Measurements from ENCODE around the gene MSMB.

MSMB gene

DNA sequence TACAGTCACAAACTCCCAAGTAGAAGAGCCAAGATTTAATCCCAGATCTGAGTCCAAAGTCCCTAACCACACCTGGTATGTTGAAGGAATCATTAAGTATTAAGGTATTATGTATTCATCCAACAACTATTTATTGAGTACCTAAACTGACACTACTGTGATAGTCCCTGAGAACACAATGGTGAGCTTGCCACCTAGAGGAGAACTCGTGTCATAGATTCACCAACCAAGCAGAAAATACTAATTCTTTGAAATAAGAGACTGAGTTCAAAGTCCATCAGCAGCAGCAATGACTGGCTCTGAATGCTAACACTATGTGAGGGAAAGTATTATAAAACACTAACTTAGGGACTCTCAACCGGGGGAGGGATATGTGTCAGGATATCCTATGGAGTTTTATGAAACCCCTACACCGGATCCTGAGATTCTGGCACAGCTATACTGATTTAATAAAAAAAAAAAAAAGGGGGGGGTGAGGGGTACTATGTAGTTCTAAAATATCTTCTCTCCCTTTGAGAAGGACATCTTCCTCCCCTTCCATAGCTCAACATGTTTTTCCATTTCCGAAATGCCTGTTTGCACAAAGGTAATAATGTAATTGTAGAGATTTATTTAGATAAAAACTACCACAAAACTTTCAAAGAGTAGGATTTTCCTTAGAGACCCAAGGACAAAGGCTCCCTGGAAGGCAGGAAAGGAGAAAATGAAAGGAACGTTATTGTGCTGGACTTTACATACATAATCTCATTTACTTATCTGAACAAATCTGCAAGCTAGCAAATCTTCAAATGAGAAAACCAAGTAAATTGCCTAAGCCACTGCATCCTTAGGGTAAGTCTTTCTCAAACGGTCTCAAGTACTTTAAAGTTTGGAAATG lies 17.2 kb downstream of the MSMB start:
- Histone ChIP-seq H3K27ac (ENCODE audit: low read length) (peak overlapping the region; percentile 93), H3K4me1 (ENCODE audit: control insufficient read depth in 1 of 2, insufficient read depth in 2 of 2, low read length in 2 of 2) (peaks cover 38 to 57% of the 10 kb centered on the region in 2 donors), H3K9me3 (ENCODE audit: control insufficient read depth in 1 of 2, low read length in 2 of 2) (no peaks in the 10 kb centered on the region), H3K27me3 (ENCODE audit: low read depth, low read length) (no peaks in the 10 kb centered on the region), H3K4me3 (ENCODE audit: low read depth in 1 of 2, low read length in 2 of 2) (peak overlapping the region; percentile 70 to 87), H3K36me3 (ENCODE audit: control insufficient read depth in 1 of 2, insufficient read depth in 2 of 2, low read length in 2 of 2) (no peaks in the 10 kb centered on the region)

- Histone ChIP-seq H3K36me3 (ENCODE audit: control insufficient read depth in 1 of 2, insufficient read depth in 2 of 2, low read length in 2 of 2) (no peaks in the 10 kb centered on the region), H3K9me3 (ENCODE audit: control insufficient read depth in 1 of 2, low read length in 2 of 2) (no peaks in the 10 kb centered on the region), H3K4me3 (ENCODE audit: low read depth in 1 of 2, low read length in 2 of 2) (peak overlapping the region in 1 of 2 donors; percentile 8), H3K4me1 (ENCODE audit: control insufficient read depth in 1 of 2, insufficient read depth in 2 of 2, low read length in 2 of 2) (peaks cover 45 to 74% of the 10 kb centered on the region in 2 donors), H3K27me3 (ENCODE audit: low read depth, low read length) (no peaks in the 10 kb centered on the region), H3K27ac (ENCODE audit: low read length) (peak overlapping the region; percentile 25)
Measured at GRCh38 chr10:46026106-46026505, 20.0 kb downstream of the MSMB start.

DNA sequence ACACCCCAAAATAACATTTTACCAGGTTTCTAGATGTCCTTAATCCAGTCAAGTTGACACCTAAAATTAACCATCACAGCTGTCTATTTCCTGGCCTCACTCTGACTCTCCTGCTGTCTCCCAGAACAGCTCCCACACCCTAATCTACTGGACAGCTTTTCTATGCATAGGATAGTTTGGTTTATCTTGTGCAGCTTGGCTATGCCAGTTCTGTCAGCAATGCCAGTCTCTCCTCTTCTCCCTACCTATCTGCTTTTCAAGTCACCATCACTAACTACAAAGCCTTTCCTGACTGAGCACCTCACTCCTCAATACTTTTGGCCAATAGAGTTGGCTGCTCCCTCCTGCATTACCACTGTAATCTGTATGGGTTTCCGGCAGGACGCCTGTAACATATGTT lies 20.7 kb downstream of the MSMB start:
- Histone ChIP-seq H3K4me1 (ENCODE audit: control insufficient read depth in 1 of 2, insufficient read depth in 2 of 2, low read length in 2 of 2) (peaks cover 50 to 81% of the 10 kb centered on the region in 2 donors), H3K4me3 (ENCODE audit: low read depth in 1 of 2, low read length in 2 of 2) (peak overlapping the region in 1 of 2 donors; percentile 8)

DNA sequence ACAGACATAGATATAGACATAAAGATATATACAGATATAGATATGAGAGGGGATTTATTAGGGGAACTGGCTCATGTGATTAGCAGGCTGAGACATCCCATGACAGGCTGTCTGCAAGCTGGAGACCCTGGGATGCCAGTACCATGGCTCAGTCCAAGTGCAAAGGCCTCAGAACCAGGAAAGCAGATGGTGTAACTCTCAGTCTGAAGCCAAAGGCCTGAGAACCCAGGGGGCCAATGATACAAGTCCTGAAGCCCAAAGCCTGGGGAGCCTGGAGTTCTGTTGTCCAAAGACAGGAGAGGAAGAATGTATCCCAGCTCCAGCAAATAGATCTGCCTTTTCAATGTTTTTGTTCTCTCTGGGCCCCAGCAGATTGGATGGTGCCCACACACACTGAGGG lies 21.1 kb downstream of the MSMB start:
- Histone ChIP-seq H3K4me1 (ENCODE audit: control insufficient read depth in 1 of 2, insufficient read depth in 2 of 2, low read length in 2 of 2) (peaks cover 55 to 85% of the 10 kb centered on the region in 2 donors), H3K27me3 (ENCODE audit: low read depth, low read length) (no peaks in the 10 kb centered on the region), H3K9me3 (ENCODE audit: control insufficient read depth in 1 of 2, low read length in 2 of 2) (no peaks in the 10 kb centered on the region), H3K4me3 (ENCODE audit: low read depth in 1 of 2, low read length in 2 of 2) (no peak overlapping the region), H3K36me3 (ENCODE audit: control insufficient read depth in 1 of 2, insufficient read depth in 2 of 2, low read length in 2 of 2) (no peaks in the 10 kb centered on the region), H3K27ac (ENCODE audit: low read length) (peak overlapping the region; percentile 25)

More for the DNA sequence above, 20.7 kb downstream of the MSMB start:
- Histone ChIP-seq H3K27me3 (ENCODE audit: low read depth, low read length) (no peaks in the 10 kb centered on the region), H3K36me3 (ENCODE audit: control insufficient read depth in 1 of 2, insufficient read depth in 2 of 2, low read length in 2 of 2) (no peaks in the 10 kb centered on the region), H3K27ac (ENCODE audit: low read length) (peak overlapping the region; percentile 25), H3K9me3 (ENCODE audit: control insufficient read depth in 1 of 2, low read length in 2 of 2) (no peaks in the 10 kb centered on the region)

GRCh38 chr10:46022978-46023702 lies 22.9 kb downstream of the MSMB start:
- H3K4me1 ChIP-seq (ENCODE audit: control insufficient read depth in 1 of 2, insufficient read depth in 2 of 2, low read length in 2 of 2) = peaks cover 56 to 86% of the 10 kb centered on the region in 2 donors
- H3K27me3 ChIP-seq (ENCODE audit: low read depth, low read length) = no peaks in the 10 kb centered on the region
- H3K9me3 ChIP-seq (ENCODE audit: control insufficient read depth in 1 of 2, low read length in 2 of 2) = no peaks in the 10 kb centered on the region
- peak overlapping the region; percentile 70 to 84 for H3K4me3 ChIP-seq (ENCODE audit: low read depth in 1 of 2, low read length in 2 of 2)
- H3K27ac ChIP-seq (ENCODE audit: low read length) = peak overlapping the region; percentile 76
- H3K36me3 ChIP-seq (ENCODE audit: control insufficient read depth in 1 of 2, insufficient read depth in 2 of 2, low read length in 2 of 2) = no peaks in the 10 kb centered on the region

- no peak overlapping the region for H3K4me3 ChIP-seq (ENCODE audit: low read depth in 1 of 2, low read length in 2 of 2)
- peaks cover 40 to 59% of the 10 kb centered on the region in 2 donors for H3K4me1 ChIP-seq (ENCODE audit: control insufficient read depth in 1 of 2, insufficient read depth in 2 of 2, low read length in 2 of 2)
- H3K9me3 ChIP-seq (ENCODE audit: control insufficient read depth in 1 of 2, low read length in 2 of 2) = no peaks in the 10 kb centered on the region
- no peaks in the 10 kb centered on the region for H3K27me3 ChIP-seq (ENCODE audit: low read depth, low read length)
- H3K36me3 ChIP-seq (ENCODE audit: control insufficient read depth in 1 of 2, insufficient read depth in 2 of 2, low read length in 2 of 2) = peaks cover 6 to 11% of the 10 kb centered on the region in 2 donors
- peak overlapping the region; percentile 34 for H3K27ac ChIP-seq (ENCODE audit: low read length)
Measured at GRCh38 chr10:46020344-46020657, 25.8 kb downstream of the MSMB start.

DNA sequence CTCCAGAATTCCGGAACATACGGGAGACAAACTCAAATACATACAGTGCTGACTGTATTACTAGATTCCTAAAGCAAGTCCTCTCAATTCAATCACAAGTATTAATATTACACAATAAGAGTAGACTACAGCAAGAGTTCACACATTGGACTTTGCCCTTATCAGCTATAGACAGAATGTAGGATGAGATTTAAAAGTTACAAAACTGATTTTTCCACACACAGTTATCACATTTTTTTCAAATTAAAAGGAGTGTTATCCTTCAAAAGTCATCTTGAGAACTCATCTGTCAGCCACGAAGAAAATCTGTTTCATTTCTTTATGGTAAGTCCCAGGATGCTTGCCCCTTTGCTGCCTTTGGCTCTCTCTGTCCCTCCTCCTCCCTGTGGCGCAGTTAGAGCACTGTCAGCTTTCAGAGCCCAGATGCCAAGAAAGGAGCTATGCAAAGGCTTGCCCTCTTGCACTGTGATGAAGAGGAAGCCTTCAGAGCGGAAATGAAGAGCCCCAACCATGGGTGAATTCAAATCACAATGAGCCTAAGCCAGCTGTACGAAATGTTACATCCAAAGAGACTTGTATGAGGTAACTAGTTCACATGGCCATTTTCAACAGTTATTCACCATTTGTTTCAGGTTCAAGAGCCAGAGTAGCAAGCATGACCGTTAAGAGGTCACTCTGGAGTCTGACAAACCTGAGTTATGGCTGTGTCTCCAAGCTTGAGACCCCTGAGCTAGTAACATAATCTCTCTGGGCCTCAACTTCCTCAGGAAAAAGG lies 26.3 kb downstream of the MSMB start:
- Histone ChIP-seq H3K27me3 (ENCODE audit: low read depth, low read length) (no peaks in the 10 kb centered on the region), H3K4me3 (ENCODE audit: low read depth in 1 of 2, low read length in 2 of 2) (no peak overlapping the region), H3K27ac (ENCODE audit: low read length) (peak overlapping the region; percentile 34), H3K4me1 (ENCODE audit: control insufficient read depth in 1 of 2, insufficient read depth in 2 of 2, low read length in 2 of 2) (peaks cover 38 to 54% of the 10 kb centered on the region in 2 donors), H3K36me3 (ENCODE audit: control insufficient read depth in 1 of 2, insufficient read depth in 2 of 2, low read length in 2 of 2) (peaks cover 6 to 16% of the 10 kb centered on the region in 2 donors), H3K9me3 (ENCODE audit: control insufficient read depth in 1 of 2, low read length in 2 of 2) (no peaks in the 10 kb centered on the region)

DNA sequence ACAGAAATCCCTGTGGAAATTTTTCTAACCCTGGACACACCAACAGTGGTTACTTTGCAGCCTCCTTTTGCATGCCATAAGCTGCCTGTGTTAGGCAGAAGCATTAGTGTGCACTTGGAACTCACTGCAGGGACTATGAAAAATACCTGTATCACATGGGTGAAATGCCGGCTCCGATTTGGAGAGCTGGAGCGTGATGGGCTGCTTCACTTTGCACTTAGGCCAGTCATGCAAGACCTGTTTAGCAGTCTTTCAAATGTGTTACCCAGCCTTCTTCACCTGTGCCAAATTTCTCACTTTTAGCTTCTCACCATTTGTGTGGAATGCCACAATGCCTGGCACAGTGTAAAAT lies 26.9 kb downstream of the MSMB start:
- Histone ChIP-seq H3K27ac (ENCODE audit: low read length) (no peak overlapping the region), H3K9me3 (ENCODE audit: control insufficient read depth in 1 of 2, low read length in 2 of 2) (no peaks in the 10 kb centered on the region), H3K36me3 (ENCODE audit: control insufficient read depth in 1 of 2, insufficient read depth in 2 of 2, low read length in 2 of 2) (peaks cover 8 to 22% of the 10 kb centered on the region in 2 donors), H3K4me3 (ENCODE audit: low read depth in 1 of 2, low read length in 2 of 2) (no peak overlapping the region), H3K27me3 (ENCODE audit: low read depth, low read length) (no peaks in the 10 kb centered on the region), H3K4me1 (ENCODE audit: control insufficient read depth in 1 of 2, insufficient read depth in 2 of 2, low read length in 2 of 2) (peaks cover 38 to 48% of the 10 kb centered on the region in 2 donors)

DNA sequence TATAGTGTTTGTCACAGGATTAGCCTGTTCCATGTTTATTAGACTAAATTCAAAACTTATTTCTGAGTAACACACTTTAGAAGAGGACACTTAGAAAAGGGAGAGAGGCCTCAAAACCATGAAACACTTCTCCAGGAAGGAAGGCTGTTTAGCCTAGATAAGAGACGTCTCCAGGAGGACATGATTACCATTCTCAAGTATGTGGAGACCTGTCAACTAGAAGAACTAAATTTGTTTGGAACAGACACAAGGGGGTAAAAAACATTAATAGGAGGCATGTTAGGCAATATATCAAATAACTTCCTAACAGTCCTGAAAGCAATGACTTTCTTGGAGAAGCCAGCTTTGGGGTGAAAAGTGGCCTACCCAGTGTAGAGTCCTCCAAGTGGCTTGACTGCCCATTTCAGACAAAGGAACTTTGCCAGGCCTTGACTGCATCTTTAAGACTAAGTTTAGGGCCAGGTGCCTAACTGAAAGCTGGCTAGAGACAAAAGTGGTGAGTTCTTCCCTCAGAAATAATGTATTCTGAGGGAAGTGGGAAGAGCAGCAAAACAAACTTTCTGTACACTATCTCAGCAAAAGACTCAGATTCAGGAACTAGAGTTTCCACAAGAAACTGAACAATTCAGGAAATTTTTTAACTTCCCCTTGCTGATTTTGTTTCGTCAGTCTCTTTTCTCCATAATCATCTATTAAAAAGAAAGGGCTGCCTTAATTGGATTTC lies 27.5 kb downstream of the MSMB start:
- Histone ChIP-seq H3K9me3 (ENCODE audit: control insufficient read depth in 1 of 2, low read length in 2 of 2) (no peaks in the 10 kb centered on the region), H3K4me3 (ENCODE audit: low read depth in 1 of 2, low read length in 2 of 2) (no peak overlapping the region), H3K27ac (ENCODE audit: low read length) (peak overlapping the region; percentile 3), H3K27me3 (ENCODE audit: low read depth, low read length) (no peaks in the 10 kb centered on the region), H3K4me1 (ENCODE audit: control insufficient read depth in 1 of 2, insufficient read depth in 2 of 2, low read length in 2 of 2) (peaks cover 32 to 42% of the 10 kb centered on the region in 2 donors), H3K36me3 (ENCODE audit: control insufficient read depth in 1 of 2, insufficient read depth in 2 of 2, low read length in 2 of 2) (peaks cover 13 to 24% of the 10 kb centered on the region in 2 donors)

DNA sequence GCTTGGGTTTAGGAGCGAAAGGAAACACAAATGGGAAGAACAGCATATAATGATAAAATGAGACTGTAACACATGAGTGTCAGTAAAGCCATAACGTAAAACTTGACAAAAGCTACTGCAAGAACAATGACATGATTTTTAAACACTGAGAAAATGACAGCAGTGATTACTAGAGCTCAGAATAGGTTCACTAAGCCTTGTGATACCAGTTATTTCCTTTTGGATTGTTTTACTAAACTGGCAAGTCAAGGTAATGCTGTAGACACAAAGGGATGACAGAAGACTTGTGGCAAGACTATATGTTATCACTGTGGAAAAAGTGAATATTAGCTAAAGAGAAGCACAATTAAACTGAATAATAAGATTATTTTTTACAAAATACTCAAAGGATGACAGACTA lies 28.3 kb downstream of the MSMB start:
- H3K4me3 ChIP-seq (ENCODE audit: low read depth in 1 of 2, low read length in 2 of 2) = no peak overlapping the region
- H3K36me3 ChIP-seq (ENCODE audit: control insufficient read depth in 1 of 2, insufficient read depth in 2 of 2, low read length in 2 of 2) = peaks cover 21 to 32% of the 10 kb centered on the region in 2 donors
- H3K27ac ChIP-seq (ENCODE audit: low read length) = peak overlapping the region; percentile 46
- no peaks in the 10 kb centered on the region for H3K9me3 ChIP-seq (ENCODE audit: control insufficient read depth in 1 of 2, low read length in 2 of 2)
- H3K27me3 ChIP-seq (ENCODE audit: low read depth, low read length) = no peaks in the 10 kb centered on the region
- H3K4me1 ChIP-seq (ENCODE audit: control insufficient read depth in 1 of 2, insufficient read depth in 2 of 2, low read length in 2 of 2) = peaks cover 31 to 41% of the 10 kb centered on the region in 2 donors
